Heart left ventricle (tissue), 13 donors: ENCODE data around the gene GPD1.

Experiments used
- CTCF ChIP-seq, 12 donors: fragments of 200-600 bp; sonication (generic) in 4 of 12; IDR thresholded peaks; one replicate each; pipeline versions ENCODE4 v1.5.0 to v1.8.0; 2018 to 2022; ENCODE audit warnings: antibody characterized with exemption in 12 of 12, mild to moderate bottlenecking in 5 of 12
- POLR2A ChIP-seq, 2 donors: fragments of 450-650 bp; IDR thresholded peaks; one replicate each; pipeline ENCODE4 v1.6.1; 2017; ENCODE audit warnings: antibody characterized with exemption in 2 of 2, mild to moderate bottlenecking in 2 of 2, moderate library complexity in 2 of 2
- donor health status: ischemic (EF 13 %, LVEDD 7.1; RV severe dilation, severe dysfunction).
- donor health status: DM: no; HTN: yes; CAD: no.
- donor health status: DM: no; HTN: no; CAD: no.
- donor health status: ischemic (EF 25% LVEDD 6.9; RV normal size, moderate dysfunction).
- donor health status: ischemic (EF 25% LVEDD 5.7; RV mildly dilated, moderate dysfunction).
- donor health status: ischemic (EF 35%, LVEDD 5.7; RV mildly dilated, moderate dysfunction).
- donor health status: nonischemic (EF 11% LVEDD 7.7; RV severe dilation, severe dysfunction).
- donor health status: DM: yes; HTN: yes; CAD: no.
- donor health status: PGD.
- donor health status: ischemic (EF 29% LVEDD 5.4; RV normal size, mild dysfunction).
- donor health status: nonischemic (EF 23%, LVEDD 6.1; RV moderate dilation, normal function).

GRCh38 chr12:50077099-50077498 is 26.7 kb upstream of the GPD1 start:
- TF ChIP-seq CTCF (IDR thresholded peaks at IDR 0.05) = no peak
- no peak for TF ChIP-seq POLR2A (IDR thresholded peaks at IDR 0.05)
